ENCODE results near the gene MTMR2. TPM values are rescaled to one million over a fixed set of nuclear protein-coding genes. Genes with fewer than 3 reads are reported as not detected.

The MTMR2 gene
- total and polyA plus RNA-seq, 10 of the 15 experiments (the other 5 are each of a cell fraction or from before 2014, with no cell fraction given), result 7.6 to 46.6 (median 22.5) TPM

GRCh38 chr11:95923439-95923727, 524 bp downstream of the MTMR2 start:
- WGBS (ENCODE audit: insufficient coverage, insufficient replicate concordance, low lambda C conversion rate, missing lambda C conversion rate), result 2% methylated on average over 7 of the region's 7 CpGs

More at GRCh38 chr11:95923439-95923727, 524 bp downstream of the MTMR2 start:
- TF ChIP-seq RUNX3 (IDR thresholded peaks at IDR 0.05; ENCODE audit: low read length), result no peak
- TF ChIP-seq IKZF2 (IDR thresholded peaks at IDR 0.05), result peak; percentile 24 to 30; a peak in 2 of 4 replicates
- 0 out of 2 replicates have a peak, but pooled peaks have one; percentile 3 for TF ChIP-seq RELB (IDR thresholded peaks at IDR 0.05; ENCODE audit: low read depth)
- ChIA-PET CTCF (no interaction called here), POLR2A (interaction anchor here (0.7 to 1.0 kb wide), 2 partner anchors 670 to 692 kb away, joined by 3 to 4 read pairs; partner anchors contain the start of gene SESN3), SMC1A (ENCODE audit: uncharacterized antibody, unreplicated experiment) (interaction anchor here (0.8 to 1.2 kb wide), 3 partner anchors 194 to 419 kb away, joined by 3 read pairs; partner anchors contain the start of gene MAML2), RAD21 (ENCODE audit: unreplicated experiment) (interaction anchor here (1.0 kb wide), 1 partner anchor 7 kb away, joined by 3 read pairs; no protein-coding TSS in a partner anchor)
- Histone ChIP-seq H3K4me2 (ENCODE audit: control insufficient read depth, insufficient read depth) (peak overlapping the region; percentile 70), H4K20me1 (ENCODE audit: control insufficient read depth, insufficient read depth) (no peaks in the 10 kb centered on the region), H3K36me3 (ENCODE audit: control insufficient read depth in 2 of 2, insufficient read depth in 2 of 2, low read length in 1 of 2) (no peaks in the 10 kb centered on the region), H3K4me1 (ENCODE audit: control insufficient read depth, insufficient read depth, low read length) (no peaks in the 10 kb centered on the region), H3K9ac (ENCODE audit: control insufficient read depth, insufficient read depth, low read length) (peak overlapping the region; percentile 97), H3K4me3 (peak overlapping the region; percentile 94), H3K27me3 (replicated peaks in 1 of 2; ENCODE audit: control insufficient read depth in 2 of 2, insufficient read depth in 2 of 2, low read length in 1 of 2) (no peaks in the 10 kb centered on the region), H3K9me3 (replicated peaks; ENCODE audit: control insufficient read depth, insufficient read depth, low read length) (no peaks in the 10 kb centered on the region), H2AFZ (ENCODE audit: control insufficient read depth, low read depth, low read length) (peak overlapping the region; percentile 95), H3K79me2 (ENCODE audit: control insufficient read depth, insufficient read depth, low read length) (peaks cover 22% of the 10 kb centered on the region), H3K27ac (ENCODE audit: control insufficient read depth, insufficient read depth) (peak overlapping the region; percentile 90)
- ATAC-seq (no peak), DNase-seq (ENCODE audit: low read depth, low spot score) (no peak), FAIRE-seq (no peak)
- BruUV-seq (replicated peaks), result no TSS peak
- in situ Hi-C loops (cut with MboI) (no loop called here), intact Hi-C loops (cut with micrococcal nuclease; ENCODE audit: unreplicated experiment) (loop anchor here (5.0 to 10.0 kb wide), 4 partner anchors 131 to 771 kb away; partner anchors contain the start of genes CEP57 and MAML2)
